HG02678 (cell line): ENCODE results near the gene CCDC183.

Experiments
- ATAC-seq: cut with Tn5 transposase; IDR thresholded peaks from one replicate; pipeline ENCODE4 v1.9.1; 2021; ENCODE audit warnings: mild to moderate bottlenecking, moderate library complexity; ENCODE audit not compliant: unreplicated experiment

The CCDC183 gene

DNA sequence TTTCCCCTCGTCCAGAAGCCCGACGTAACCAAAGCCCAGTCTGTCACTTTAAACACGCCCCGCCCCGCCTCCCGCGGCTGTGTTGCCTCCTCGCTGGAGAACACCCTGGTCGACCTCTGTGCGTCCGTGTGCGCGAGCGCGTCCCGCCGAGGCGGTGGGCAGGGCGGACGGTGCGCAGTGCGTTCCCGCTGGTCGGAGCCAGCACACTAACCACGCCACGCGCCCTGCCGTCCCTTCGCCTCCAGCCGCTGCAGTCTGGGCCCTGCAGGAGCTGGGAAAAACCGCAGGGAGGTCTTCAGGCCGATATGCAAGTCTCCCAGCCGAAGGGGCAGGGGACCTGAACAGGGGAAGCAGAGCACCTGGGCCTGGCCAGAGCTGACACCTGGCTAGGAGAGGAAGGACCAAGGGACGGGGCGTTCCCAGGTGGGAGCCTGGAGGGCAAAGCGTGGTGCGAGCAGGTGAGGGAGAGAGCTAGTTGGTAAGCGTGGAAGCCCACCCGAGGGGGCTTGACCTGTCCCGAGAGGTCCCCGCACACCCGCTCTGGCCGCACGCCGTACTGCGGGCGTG, 51.8 kb downstream of the CCDC183 start:
- ATAC-seq = no peak

GRCh38 chr9:136848393-136849037, 52.4 kb downstream of the CCDC183 start:
- no peak for ATAC-seq

DNA sequence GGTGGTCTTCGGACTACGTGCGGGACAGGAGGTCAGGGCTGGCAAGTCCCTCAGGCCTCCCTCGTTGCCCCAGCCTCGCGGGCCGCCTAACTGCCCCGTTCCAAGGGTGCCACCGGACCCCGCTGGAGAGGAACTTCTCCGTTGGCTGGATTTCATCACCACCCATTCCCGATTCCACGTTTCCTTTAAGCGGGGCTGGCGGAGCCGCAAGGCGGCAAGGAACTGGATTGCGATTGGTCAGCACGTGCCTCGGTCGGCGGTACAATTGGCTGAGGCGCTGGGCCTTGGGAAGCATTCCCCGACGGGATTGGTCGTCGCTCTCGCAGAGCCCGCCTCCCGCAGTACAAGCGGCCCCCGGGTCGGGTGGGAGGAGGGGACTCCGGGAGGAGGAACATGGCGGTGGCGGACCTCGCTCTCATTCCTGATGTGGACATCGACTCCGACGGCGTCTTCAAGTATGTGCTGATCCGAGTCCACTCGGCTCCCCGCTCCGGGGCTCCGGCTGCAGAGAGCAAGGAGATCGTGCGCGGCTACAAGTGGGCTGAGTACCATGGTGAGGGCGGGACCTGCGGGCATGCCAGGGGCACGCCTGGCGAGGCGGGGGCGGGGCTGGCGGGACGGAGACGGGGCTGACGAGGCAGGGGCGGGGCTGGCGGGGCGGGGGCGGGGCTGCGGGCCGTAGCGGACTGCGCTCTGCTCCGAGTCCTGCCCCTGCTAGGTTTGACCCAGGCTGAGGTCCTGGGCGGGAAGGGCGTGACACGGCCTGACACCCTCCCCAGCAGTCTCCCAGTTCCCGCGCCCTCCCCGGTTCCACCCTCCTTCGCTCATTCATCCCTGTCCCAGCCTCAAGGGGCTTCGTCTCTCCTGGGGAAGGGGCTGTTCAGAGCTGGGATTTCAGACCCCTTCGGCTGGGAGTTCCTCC, 53.2 kb downstream of the CCDC183 start, which contains the start of gene PHPT1:
Gene PHPT1, plus strand, starts transcription at position 372 of the 922 bp plus-strand sequence. Its CDS starts 22 bp downstream, at position 394.
- ATAC-seq = peak; percentile 79

DNA sequence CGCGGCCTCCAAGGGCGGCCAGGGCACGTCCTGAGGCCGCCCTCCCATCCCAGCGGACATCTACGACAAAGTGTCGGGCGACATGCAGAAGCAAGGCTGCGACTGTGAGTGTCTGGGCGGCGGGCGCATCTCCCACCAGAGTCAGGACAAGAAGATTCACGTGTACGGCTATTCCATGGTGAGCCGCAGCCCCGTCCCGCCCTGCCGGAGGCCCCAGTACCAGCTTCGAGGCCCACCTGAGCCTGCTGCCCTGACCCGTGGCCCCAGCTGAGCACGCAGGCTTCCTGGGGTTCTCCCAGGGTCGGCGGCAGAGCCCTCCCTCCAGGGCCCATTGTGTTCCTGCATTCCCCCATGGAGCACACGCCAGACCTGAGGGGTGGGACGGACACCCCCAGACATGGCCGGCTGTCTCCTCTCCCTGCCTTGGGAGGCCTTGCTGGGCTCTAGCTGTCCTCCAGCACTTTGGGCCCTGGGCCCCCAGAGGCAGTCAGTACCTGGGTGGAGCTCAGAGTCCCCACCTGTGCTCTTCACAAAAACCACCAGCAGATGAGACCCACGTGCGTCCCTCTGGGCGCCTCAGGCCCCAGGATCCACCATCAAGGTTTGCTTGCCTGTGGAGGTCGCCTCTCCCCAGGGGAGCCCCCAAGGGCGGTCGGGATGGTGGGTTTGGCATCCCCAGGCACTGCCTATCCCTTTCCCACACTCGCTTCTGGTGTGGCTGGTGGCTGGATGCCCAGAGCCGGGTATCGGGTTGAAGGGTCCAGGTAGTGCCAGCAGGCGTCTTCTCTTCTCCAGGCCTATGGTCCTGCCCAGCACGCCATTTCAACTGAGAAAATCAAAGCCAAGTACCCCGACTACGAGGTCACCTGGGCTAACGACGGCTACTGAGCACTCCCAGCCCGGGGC, 54.1 kb downstream of the CCDC183 start:
- no peak for ATAC-seq

DNA sequence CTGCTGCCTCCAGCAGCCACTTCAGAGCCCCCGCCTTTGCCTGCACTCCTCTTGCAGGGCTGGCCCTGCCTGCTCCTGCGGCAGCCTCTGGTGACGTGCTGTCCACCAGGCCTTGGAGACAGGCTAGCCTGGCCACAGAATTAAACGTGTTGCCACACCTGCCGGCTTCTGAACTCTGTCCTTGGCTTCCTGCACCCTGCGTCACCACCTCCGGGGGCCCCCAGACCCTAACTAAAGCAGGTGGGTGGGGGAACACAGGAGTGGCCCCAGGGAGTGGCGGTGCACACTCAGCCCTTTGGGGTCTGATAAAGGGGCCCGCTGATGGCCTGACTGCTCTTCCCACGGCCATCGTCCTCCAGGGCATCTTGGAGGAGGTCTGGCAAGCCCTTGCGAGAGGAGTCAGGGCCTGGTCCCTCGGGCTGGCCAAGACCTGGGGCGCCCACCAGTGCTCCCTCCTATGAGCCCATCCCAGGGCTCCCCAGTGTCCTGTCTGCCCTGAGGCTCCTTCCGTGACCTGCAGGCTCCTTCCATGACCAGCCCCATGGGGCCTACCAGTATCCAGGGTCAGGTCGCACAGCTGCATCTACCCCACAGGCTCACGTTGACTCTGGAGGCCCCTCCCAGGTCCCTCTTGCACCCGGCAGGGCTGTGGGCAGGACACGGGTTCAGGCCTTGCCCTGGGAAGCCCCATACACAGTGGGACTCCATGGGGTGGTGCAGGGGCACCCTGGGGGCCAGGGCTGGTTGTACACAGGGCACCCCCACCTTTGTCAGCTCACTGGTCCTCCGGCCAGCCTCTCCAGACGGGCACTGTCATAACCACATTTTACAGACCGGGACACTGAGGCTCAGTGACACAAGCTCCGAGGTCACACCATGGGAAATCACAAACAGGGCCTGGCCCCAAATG, 55.0 kb downstream of the CCDC183 start:
- no peak for ATAC-seq

DNA sequence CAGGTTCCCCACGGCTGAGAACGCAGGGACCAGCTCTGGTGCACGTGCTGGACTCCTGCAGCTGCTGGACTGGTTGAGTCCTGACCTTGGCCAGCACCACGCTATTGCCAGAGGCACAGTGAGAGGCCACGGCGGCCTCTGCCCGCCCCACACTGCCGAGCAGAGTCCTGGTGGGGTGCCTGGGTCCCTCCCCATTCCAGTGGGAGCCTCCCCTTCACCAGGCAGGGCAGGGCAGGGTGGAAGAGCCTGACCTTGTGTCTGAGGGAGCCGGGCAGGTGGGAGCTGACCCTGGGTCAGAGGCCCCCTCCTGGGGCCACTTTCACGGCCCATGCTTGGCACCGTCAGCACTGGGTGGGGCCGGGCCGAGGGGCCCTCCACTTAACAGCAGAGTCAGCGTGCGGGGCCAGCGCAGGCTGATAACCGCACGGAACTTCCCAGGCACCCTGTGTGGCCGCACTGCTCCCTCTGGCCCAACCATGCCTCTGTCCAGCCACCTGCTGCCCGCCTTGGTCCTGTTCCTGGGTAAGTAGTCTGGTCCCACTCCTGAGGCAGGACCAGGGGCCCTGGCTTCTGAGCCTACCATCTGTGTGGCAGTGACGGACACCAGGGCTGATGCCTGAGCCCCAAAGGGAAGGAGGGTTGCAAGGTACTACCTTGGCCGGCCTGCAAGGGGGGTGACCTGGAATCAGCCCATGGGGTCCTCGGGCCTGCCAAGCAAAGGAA, 56.0 kb downstream of the CCDC183 start, which contains the start of gene MAMDC4:
Gene MAMDC4, plus strand, starts transcription at position 406 of the 723 bp plus-strand sequence. Its CDS starts 71 bp downstream, at position 477.
- ATAC-seq = no peak

- ATAC-seq = no peak
Observed at GRCh38 chr9:136852664-136853595, 56.8 kb downstream of the CCDC183 start.

- ATAC-seq = no peak
Observed at GRCh38 chr9:136853596-136854112, 57.5 kb downstream of the CCDC183 start.

- no peak for ATAC-seq
Observed at GRCh38 chr9:136854113-136854841, 58.1 kb downstream of the CCDC183 start.

- no peak for ATAC-seq
Observed at GRCh38 chr9:136854842-136855460, 58.8 kb downstream of the CCDC183 start.

DNA sequence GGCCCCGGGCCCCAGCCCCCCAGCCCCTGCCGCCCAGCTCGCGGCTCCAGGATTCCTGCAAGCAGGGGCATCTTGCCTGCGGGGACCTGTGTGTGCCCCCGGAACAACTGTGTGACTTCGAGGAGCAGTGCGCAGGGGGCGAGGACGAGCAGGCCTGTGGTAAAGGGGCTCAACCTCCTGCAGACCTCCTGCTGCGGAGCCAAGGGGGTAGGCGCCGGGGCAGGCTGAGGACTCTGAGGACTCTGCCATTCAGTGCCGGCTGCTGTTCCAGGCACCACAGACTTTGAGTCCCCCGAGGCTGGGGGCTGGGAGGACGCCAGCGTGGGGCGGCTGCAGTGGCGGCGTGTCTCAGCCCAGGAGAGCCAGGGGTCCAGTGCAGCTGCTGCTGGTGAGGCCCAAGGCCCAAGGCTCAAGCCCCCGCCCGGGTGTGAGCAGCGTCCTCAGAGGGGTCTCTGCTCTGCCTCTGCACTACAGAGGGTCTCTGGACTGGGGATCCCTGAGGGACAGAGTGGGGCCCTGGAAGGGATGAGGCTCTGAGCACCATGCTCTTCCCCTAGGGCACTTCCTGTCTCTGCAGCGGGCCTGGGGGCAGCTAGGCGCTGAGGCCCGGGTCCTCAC, 59.4 kb downstream of the CCDC183 start:
- no peak for ATAC-seq

- no peak for ATAC-seq
Observed at GRCh38 chr9:136856079-136856476, 59.9 kb downstream of the CCDC183 start.

- no peak for ATAC-seq
Observed at GRCh38 chr9:136856541-136857141, 60.5 kb downstream of the CCDC183 start.

DNA sequence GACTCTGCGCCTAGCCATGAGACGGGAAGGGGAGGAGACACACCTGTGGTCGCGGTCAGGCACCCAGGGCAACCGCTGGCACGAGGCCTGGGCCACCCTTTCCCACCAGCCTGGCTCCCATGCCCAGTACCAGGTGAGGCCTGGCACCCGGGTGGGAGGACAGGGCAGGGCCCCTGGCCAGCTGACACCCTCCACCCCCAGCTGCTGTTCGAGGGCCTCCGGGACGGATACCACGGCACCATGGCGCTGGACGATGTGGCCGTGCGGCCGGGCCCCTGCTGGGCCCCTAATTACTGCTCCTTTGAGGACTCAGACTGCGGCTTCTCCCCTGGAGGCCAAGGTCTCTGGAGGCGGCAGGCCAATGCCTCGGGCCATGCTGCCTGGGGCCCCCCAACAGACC, 61.0 kb downstream of the CCDC183 start:
- no peak for ATAC-seq
